ENCODE results near the gene PLAC1.

- TF ChIP-seq CTCF (CRISPR knock-in tag; IDR thresholded peaks at IDR 0.05) (no peak), TAF1 (CRISPR knock-in tag; IDR thresholded peaks at IDR 0.05) (no peak), BRCA1 (CRISPR knock-in tag; IDR thresholded peaks at IDR 0.05) (no peak), POLR2AphosphoS5 (IDR thresholded peaks at IDR 0.05; ENCODE audit: low read depth, low read length) (no peak), JUN (CRISPR knock-in tag; IDR thresholded peaks at IDR 0.05) (no peak), MXI1 (IDR thresholded peaks at IDR 0.05; ENCODE audit: borderline replicate concordance, low read depth, low read length) (no peak), MED1 (CRISPR knock-in tag; IDR thresholded peaks at IDR 0.05) (no peak), CENPBD1 (CRISPR knock-in tag; IDR thresholded peaks at IDR 0.05; ENCODE audit: borderline replicate concordance, low read depth) (no peak), SNAI1 (CRISPR knock-in tag; IDR thresholded peaks at IDR 0.05; ENCODE audit: borderline replicate concordance) (no peak), KLF6 (CRISPR knock-in tag; IDR thresholded peaks at IDR 0.05) (no peak)
- TF ChIP-seq, protein P1, sequence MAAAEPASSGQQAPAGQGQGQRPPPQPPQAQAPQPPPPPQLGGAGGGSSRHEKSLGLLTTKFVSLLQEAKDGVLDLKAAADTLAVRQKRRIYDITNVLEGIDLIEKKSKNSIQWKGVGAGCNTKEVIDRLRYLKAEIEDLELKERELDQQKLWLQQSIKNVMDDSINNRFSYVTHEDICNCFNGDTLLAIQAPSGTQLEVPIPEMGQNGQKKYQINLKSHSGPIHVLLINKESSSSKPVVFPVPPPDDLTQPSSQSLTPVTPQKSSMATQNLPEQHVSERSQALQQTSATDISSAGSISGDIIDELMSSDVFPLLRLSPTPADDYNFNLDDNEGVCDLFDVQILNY (CRISPR knock-in tag; conservative IDR thresholded peaks at IDR 0.05) = no peak
- TF ChIP-seq, protein P2, sequence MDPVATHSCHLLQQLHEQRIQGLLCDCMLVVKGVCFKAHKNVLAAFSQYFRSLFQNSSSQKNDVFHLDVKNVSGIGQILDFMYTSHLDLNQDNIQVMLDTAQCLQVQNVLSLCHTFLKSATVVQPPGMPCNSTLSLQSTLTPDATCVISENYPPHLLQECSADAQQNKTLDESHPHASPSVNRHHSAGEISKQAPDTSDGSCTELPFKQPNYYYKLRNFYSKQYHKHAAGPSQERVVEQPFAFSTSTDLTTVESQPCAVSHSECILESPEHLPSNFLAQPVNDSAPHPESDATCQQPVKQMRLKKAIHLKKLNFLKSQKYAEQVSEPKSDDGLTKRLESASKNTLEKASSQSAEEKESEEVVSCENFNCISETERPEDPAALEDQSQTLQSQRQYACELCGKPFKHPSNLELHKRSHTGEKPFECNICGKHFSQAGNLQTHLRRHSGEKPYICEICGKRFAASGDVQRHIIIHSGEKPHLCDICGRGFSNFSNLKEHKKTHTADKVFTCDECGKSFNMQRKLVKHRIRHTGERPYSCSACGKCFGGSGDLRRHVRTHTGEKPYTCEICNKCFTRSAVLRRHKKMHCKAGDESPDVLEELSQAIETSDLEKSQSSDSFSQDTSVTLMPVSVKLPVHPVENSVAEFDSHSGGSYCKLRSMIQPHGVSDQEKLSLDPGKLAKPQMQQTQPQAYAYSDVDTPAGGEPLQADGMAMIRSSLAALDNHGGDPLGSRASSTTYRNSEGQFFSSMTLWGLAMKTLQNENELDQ (CRISPR knock-in tag; IDR thresholded peaks at IDR 0.05; ENCODE audit: borderline replicate concordance) = no peak
Measured at GRCh38 chrX:134551376-134552048, 106.8 kb downstream of the PLAC1 start.

All from HepG2 (cell line).